T follicular helper cell (primary cell): ENCODE data around the gene S100A8.

Source experiments
- DNase-seq: peaks from one replicate; pipeline ENCODE4 v3.0.0-alpha.2; 2020; ENCODE audit warnings: low read depth

The S100A8 gene

DNA sequence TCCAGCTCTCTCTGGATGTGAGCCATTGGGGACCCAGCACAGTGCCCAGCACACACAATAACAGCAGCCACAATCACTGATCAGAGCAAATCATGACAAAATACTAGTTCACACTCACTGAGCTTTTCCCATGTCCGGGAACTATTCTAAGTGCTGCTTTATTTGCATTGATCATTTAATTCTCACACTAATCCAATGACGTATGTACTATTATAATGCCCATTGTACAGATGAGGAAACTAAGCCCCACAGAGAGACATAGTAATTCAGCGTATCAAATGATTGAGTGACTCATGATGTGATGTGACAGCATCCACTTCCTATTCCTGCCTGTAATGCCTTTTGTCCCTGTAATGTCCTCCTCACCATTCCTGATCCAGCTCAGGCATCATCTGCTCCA lies 1.9 kb upstream of the S100A8 start:
- DNase-seq, result no peak

DNA sequence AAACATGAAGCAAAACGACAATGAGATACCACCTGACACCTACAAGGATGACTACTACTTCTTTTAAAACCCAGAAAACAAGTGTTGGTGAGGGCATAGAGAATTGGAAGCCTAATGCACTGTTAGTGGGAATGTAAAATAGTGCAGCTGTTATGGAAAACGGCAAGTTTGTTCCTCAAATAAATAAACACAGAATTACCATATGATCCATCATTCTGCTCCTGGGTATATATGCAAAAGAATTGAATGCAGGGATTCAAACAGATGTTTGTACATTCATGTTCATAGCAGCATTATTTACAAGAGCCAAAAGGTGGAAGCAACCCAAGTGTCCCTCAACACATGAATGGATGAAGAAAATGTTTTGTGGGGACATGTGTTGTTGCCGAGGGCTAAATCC lies 1.4 kb upstream of the S100A8 start:
- no peak for DNase-seq

GRCh38 chr1:153389973-153390879 lies 647 bp downstream of the S100A8 start:
- DNase-seq, result no peak

DNA sequence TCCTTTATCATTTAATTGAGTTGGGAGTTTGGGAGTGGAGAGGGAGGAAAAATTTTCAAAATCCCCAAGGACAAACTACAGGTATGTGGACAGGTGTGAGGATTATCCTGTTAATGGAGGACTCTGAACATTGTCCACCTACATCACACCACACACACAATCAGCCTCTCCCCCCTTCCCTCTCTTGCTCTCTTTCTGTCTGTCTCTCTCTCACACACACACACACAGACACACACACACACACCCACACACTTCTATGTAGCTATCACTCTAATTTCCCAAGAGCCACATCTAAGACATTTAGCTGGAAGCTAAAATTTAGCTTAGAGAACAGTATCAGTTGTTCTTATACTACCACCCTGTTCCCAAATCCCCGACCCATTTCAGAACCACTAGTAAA lies 1.5 kb downstream of the S100A8 start:
- DNase-seq, result no peak

- no peak for DNase-seq
Observed at GRCh38 chr1:153387785-153388184, 3.1 kb downstream of the S100A8 start.

DNA sequence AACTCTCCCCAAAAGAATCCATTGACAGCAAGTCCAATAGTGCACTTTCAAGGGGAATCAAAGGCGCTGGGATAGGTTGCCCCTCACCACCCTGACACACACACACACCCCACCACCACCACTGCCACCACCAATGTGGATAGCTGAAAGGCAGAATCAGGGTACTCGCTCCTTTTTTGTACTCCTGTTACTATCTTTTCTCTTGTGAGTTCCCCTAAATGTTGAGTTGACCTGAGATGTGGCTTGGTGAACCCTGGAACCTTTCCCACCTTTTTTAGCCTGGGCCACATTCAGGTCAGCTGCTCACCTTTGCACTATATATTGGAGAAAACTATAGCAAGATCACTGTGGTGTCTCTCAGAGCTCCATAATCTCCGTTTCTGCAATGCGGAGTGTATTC lies 3.9 kb downstream of the S100A8 start:
- DNase-seq, result no peak

DNA sequence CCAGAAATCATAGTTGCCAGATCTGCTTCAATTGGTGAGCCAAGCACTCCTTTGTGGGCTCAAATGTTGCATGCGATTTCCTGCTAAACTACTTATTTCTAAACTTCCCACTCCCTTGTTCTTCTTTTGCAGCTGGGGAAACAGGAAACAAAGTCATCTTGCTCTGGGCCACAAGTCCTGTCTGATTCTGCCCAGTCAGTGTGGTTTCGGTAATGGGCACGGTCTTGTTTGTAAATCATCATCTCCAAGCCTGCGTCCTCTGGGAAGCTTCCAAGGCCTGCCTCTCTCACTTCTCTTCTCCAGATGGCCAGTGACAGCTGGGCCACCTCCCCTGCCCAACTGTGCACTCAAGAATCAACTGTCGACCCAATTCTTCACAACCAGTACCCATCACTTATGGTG lies 4.4 kb downstream of the S100A8 start:
- DNase-seq, result no peak

- no peak for DNase-seq
Observed at GRCh38 chr1:153384958-153385580, 5.8 kb downstream of the S100A8 start.

DNA sequence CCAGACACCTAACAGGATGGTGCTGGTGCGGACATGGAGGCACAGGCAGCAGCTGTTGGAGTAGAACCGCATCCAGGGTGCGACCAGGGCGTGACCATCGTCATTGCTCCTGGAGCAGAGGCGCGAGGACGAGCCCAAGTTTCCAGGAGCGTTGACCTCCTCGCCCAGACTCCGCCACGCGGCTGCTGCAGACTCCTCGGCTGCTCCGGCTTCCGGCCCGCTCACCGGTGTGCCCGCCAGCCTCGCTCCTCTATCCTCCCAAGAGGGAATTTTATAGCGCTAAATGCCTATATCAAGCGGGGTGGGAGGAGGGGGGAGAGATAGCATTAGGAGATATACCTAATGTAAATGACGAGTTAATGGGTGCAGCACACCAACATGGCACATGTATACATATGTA lies 10.2 kb downstream of the S100A8 start:
- DNase-seq, result no peak

GRCh38 chr1:153379591-153379990 lies 11.3 kb downstream of the S100A8 start:
- no peak for DNase-seq

DNA sequence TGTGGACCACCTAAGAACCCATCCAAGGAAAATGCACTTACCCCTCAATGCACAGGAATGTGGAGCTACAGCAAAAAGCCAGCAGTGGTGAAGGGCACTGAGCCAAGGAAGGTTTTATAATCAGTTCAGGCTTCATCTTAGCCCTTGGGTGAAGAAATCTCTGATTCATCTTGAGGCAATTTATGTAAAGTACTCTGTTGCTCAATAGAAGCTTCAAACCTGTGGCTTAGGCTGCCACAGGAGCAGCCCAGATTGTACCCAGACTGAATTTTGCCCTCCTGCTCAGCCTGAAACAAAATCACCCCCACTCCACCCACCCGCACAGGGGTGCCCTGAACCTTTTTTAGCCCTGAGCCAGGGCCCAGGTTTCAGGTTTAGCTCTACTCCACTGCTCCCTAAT lies 15.4 kb downstream of the S100A8 start, which contains the start of gene S100A12:
Gene S100A12 (minus strand): TSS at position 111 of the 400 bp plus-strand sequence. CDS start 1,029 bp downstream, outside the sequence.
- DNase-seq, result no peak

GRCh38 chr1:153374071-153374470 lies 16.8 kb downstream of the S100A8 start:
- DNase-seq, result no peak

- DNase-seq, result no peak
Observed at GRCh38 chr1:153372571-153372970, 18.3 kb downstream of the S100A8 start.

- no peak for DNase-seq
Observed at GRCh38 chr1:153371231-153371630, 19.6 kb downstream of the S100A8 start.

DNA sequence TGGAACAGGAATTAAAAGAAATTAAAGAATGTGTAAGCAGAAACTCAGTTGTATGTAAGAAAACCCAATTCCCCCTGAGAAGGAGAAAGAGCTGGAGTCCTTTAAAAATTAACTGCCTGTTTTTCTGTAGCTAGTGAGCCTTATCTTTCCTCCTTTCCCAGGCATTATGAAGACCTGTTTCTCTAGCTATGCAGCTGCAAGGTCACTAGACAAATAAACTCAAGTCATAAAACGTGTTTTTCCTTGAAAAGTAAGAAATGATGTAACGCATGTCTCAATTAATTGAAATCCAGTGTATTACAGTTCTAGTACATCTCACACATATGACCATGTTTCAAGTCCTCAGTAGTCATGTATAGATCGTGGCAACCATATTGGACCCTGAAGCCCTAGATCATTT lies 20.7 kb downstream of the S100A8 start:
- no peak for DNase-seq

GRCh38 chr1:153368495-153368894 lies 22.4 kb downstream of the S100A8 start:
- DNase-seq, result no peak

- no peak for DNase-seq
Observed at GRCh38 chr1:153367090-153367489, 23.8 kb downstream of the S100A8 start.

DNA sequence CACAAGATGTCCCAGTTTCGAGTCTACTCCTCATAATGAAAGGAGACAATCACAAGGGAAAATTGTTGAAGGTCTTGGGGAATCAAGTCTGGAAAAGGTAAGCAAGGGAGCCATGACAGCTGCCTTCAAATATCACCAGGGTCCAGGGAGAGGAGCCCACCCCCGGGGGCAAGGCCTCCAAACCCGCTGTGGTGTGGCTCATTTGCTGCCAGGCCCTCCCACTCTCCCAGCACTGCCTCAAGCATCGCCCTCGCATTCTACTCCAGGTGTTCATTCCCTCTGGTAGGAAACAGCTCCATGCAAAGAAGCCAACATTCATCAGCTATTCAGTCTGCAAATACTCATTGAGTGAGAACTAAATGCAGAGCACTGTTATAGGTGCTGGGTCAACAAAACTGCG lies 24.6 kb downstream of the S100A8 start:
- DNase-seq, result no peak

DNA sequence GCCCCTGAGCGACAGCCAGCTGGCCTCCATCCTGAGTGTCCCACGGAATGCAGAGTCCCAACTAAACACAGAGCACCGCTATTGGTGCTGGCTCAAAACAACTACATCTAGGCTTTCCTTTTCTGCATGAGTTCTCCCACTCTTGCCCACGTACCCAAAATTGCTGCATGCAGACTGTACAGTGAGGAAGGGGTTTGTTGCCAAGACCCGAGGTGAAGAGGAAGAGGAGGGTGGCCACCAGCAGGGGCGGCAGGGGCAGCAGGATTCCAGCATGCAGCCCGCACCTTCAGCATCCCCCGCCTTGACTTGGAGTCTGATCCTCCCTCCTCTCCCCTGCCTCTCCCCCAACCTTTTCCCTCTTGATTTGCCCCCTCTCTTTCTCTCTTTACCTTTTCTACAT lies 25.2 kb downstream of the S100A8 start:
- no peak for DNase-seq

GRCh38 chr1:153364766-153365666 lies 25.9 kb downstream of the S100A8 start:
- DNase-seq, result no peak

- no peak for DNase-seq
Observed at GRCh38 chr1:153364156-153364555, 26.7 kb downstream of the S100A8 start.

- no peak for DNase-seq
Observed at GRCh38 chr1:153363641-153364040, 27.2 kb downstream of the S100A8 start.
